ENCODE results near the gene TMEFF2.

Gene TMEFF2

GRCh38 chr2:192216336-192216735 is 21.6 kb upstream of the TMEFF2 start:
- Histone ChIP-seq H3K36me3 (ENCODE audit: insufficient read depth, insufficient read length, low read length) (no peaks in the 10 kb centered on the region), H3K27me3 (ENCODE audit: insufficient read depth, insufficient read length) (no peaks in the 10 kb centered on the region), H3K4me1 (ENCODE audit: insufficient read depth, insufficient read length) (no peaks in the 10 kb centered on the region), H3K9ac (ENCODE audit: insufficient read length, low read depth) (no peak overlapping the region), H3K9me3 (ENCODE audit: insufficient read depth, low read length) (no peaks in the 10 kb centered on the region), H3K4me3 (ENCODE audit: insufficient read length, low read depth) (no peak overlapping the region)
- TF ChIP-seq YY1 (IDR thresholded peaks at IDR 0.05; ENCODE audit: insufficient read depth, insufficient read length), result no peak
- no peak for TF ChIP-seq SUZ12 (IDR thresholded peaks at IDR 0.05; ENCODE audit: extremely low read depth, insufficient read depth, insufficient read length)
- TF ChIP-seq ZNF274 (IDR thresholded peaks at IDR 0.05; ENCODE audit: low read depth, low read length), result no peak
- DNase-seq (ENCODE audit: low read depth, low spot score), result no peak

- Histone ChIP-seq H3K4me3 (ENCODE audit: insufficient read length, low read depth) (no peak overlapping the region), H3K36me3 (ENCODE audit: insufficient read depth, insufficient read length, low read length) (no peaks in the 10 kb centered on the region), H3K9me3 (ENCODE audit: insufficient read depth, low read length) (no peaks in the 10 kb centered on the region), H3K9ac (ENCODE audit: insufficient read length, low read depth) (no peak overlapping the region), H3K4me1 (ENCODE audit: insufficient read depth, insufficient read length) (no peaks in the 10 kb centered on the region), H3K27me3 (ENCODE audit: insufficient read depth, insufficient read length) (no peaks in the 10 kb centered on the region)
- DNase-seq (ENCODE audit: low read depth, low spot score), result no peak
- TF ChIP-seq ZNF274 (IDR thresholded peaks at IDR 0.05; ENCODE audit: low read depth, low read length), result no peak
- no peak for TF ChIP-seq YY1 (IDR thresholded peaks at IDR 0.05; ENCODE audit: insufficient read depth, insufficient read length)
- no peak for TF ChIP-seq SUZ12 (IDR thresholded peaks at IDR 0.05; ENCODE audit: extremely low read depth, insufficient read depth, insufficient read length)
Observed at GRCh38 chr2:192215096-192215877, 20.6 kb upstream of the TMEFF2 start.

GRCh38 chr2:192208848-192209247 is 14.1 kb upstream of the TMEFF2 start:
- TF ChIP-seq SUZ12 (IDR thresholded peaks at IDR 0.05; ENCODE audit: extremely low read depth, insufficient read depth, insufficient read length), result no peak
- no peak for TF ChIP-seq ZNF274 (IDR thresholded peaks at IDR 0.05; ENCODE audit: low read depth, low read length)
- TF ChIP-seq YY1 (IDR thresholded peaks at IDR 0.05; ENCODE audit: insufficient read depth, insufficient read length), result no peak
- Histone ChIP-seq H3K4me3 (ENCODE audit: insufficient read length, low read depth) (no peak overlapping the region), H3K9ac (ENCODE audit: insufficient read length, low read depth) (no peak overlapping the region), H3K27me3 (ENCODE audit: insufficient read depth, insufficient read length) (no peaks in the 10 kb centered on the region), H3K4me1 (ENCODE audit: insufficient read depth, insufficient read length) (no peaks in the 10 kb centered on the region), H3K36me3 (ENCODE audit: insufficient read depth, insufficient read length, low read length) (no peaks in the 10 kb centered on the region), H3K9me3 (ENCODE audit: insufficient read depth, low read length) (no peaks in the 10 kb centered on the region)
- no peak for DNase-seq (ENCODE audit: low read depth, low spot score)

- Histone ChIP-seq H3K27me3 (ENCODE audit: insufficient read depth, insufficient read length) (no peaks in the 10 kb centered on the region), H3K4me3 (ENCODE audit: insufficient read length, low read depth) (no peak overlapping the region), H3K36me3 (ENCODE audit: insufficient read depth, insufficient read length, low read length) (no peaks in the 10 kb centered on the region), H3K9me3 (ENCODE audit: insufficient read depth, low read length) (no peaks in the 10 kb centered on the region), H3K9ac (ENCODE audit: insufficient read length, low read depth) (no peak overlapping the region), H3K4me1 (ENCODE audit: insufficient read depth, insufficient read length) (no peaks in the 10 kb centered on the region)
- no peak for TF ChIP-seq ZNF274 (IDR thresholded peaks at IDR 0.05; ENCODE audit: low read depth, low read length)
- TF ChIP-seq YY1 (IDR thresholded peaks at IDR 0.05; ENCODE audit: insufficient read depth, insufficient read length), result no peak
- TF ChIP-seq SUZ12 (IDR thresholded peaks at IDR 0.05; ENCODE audit: extremely low read depth, insufficient read depth, insufficient read length), result no peak
- DNase-seq (ENCODE audit: low read depth, low spot score), result no peak
Observed at GRCh38 chr2:192206399-192206798, 11.7 kb upstream of the TMEFF2 start.

- Histone ChIP-seq H3K9me3 (ENCODE audit: insufficient read depth, low read length) (no peaks in the 10 kb centered on the region), H3K4me1 (ENCODE audit: insufficient read depth, insufficient read length) (no peaks in the 10 kb centered on the region)
Observed at GRCh38 chr2:192203876-192204275, 9.1 kb upstream of the TMEFF2 start.

GRCh38 chr2:192202373-192202772 is 7.6 kb upstream of the TMEFF2 start:
- TF ChIP-seq SUZ12 (IDR thresholded peaks at IDR 0.05; ENCODE audit: extremely low read depth, insufficient read depth, insufficient read length), result no peak
- Histone ChIP-seq H3K9me3 (ENCODE audit: insufficient read depth, low read length) (no peaks in the 10 kb centered on the region), H3K9ac (ENCODE audit: insufficient read length, low read depth) (no peak overlapping the region), H3K27me3 (ENCODE audit: insufficient read depth, insufficient read length) (peaks cover 9% of the 10 kb centered on the region), H3K4me1 (ENCODE audit: insufficient read depth, insufficient read length) (no peaks in the 10 kb centered on the region), H3K4me3 (ENCODE audit: insufficient read length, low read depth) (no peak overlapping the region), H3K36me3 (ENCODE audit: insufficient read depth, insufficient read length, low read length) (no peaks in the 10 kb centered on the region)
- DNase-seq (ENCODE audit: low read depth, low spot score), result no peak

More at GRCh38 chr2:192203876-192204275, 9.1 kb upstream of the TMEFF2 start:
- no peaks in the 10 kb centered on the region for H3K27me3 ChIP-seq (ENCODE audit: insufficient read depth, insufficient read length)
- H3K36me3 ChIP-seq (ENCODE audit: insufficient read depth, insufficient read length, low read length), result no peaks in the 10 kb centered on the region
- H3K9ac ChIP-seq (ENCODE audit: insufficient read length, low read depth), result no peak overlapping the region
- H3K4me3 ChIP-seq (ENCODE audit: insufficient read length, low read depth), result no peak overlapping the region
- TF ChIP-seq SUZ12 (IDR thresholded peaks at IDR 0.05; ENCODE audit: extremely low read depth, insufficient read depth, insufficient read length), result no peak
- TF ChIP-seq ZNF274 (IDR thresholded peaks at IDR 0.05; ENCODE audit: low read depth, low read length), result no peak
- TF ChIP-seq YY1 (IDR thresholded peaks at IDR 0.05; ENCODE audit: insufficient read depth, insufficient read length), result no peak
- no peak for DNase-seq (ENCODE audit: low read depth, low spot score)

GRCh38 chr2:192201116-192201515 is 6.4 kb upstream of the TMEFF2 start:
- H3K9me3 ChIP-seq (ENCODE audit: insufficient read depth, low read length), result no peaks in the 10 kb centered on the region
- DNase-seq (ENCODE audit: low read depth, low spot score), result no peak
- H3K4me3 ChIP-seq (ENCODE audit: insufficient read length, low read depth), result no peak overlapping the region
- TF ChIP-seq SUZ12 (IDR thresholded peaks at IDR 0.05; ENCODE audit: extremely low read depth, insufficient read depth, insufficient read length) (no peak), ZNF274 (IDR thresholded peaks at IDR 0.05; ENCODE audit: low read depth, low read length) (no peak), YY1 (IDR thresholded peaks at IDR 0.05; ENCODE audit: insufficient read depth, insufficient read length) (no peak)
- no peaks in the 10 kb centered on the region for H3K36me3 ChIP-seq (ENCODE audit: insufficient read depth, insufficient read length, low read length)
- no peak overlapping the region for H3K9ac ChIP-seq (ENCODE audit: insufficient read length, low read depth)
- no peaks in the 10 kb centered on the region for H3K4me1 ChIP-seq (ENCODE audit: insufficient read depth, insufficient read length)
- peaks cover 21% of the 10 kb centered on the region for H3K27me3 ChIP-seq (ENCODE audit: insufficient read depth, insufficient read length)

All from NT2/D1 (cell line).